NB4 (cell line): ENCODE data around the gene CATSPERB.

Experiments used
- CTCF ChIP-seq: IDR thresholded peaks from one replicate; pipeline ENCODE4 v1.5.1; 2012; ENCODE audit warnings: low read depth, low read length
- MAX ChIP-seq: IDR thresholded peaks from 2 replicates; pipeline ENCODE4 v1.6.1; 2011; ENCODE audit warnings: low read depth, low read length
- POLR2A ChIP-seq: IDR thresholded peaks from 2 replicates; pipeline ENCODE4 v1.6.1; 2011; ENCODE audit warnings: mild to moderate bottlenecking; ENCODE audit not compliant: insufficient read length; ENCODE audit errors: extremely low read depth

- TF ChIP-seq CTCF, result no peak
- no peak for TF ChIP-seq POLR2A
- TF ChIP-seq MAX, result no peak
Measured at GRCh38 chr14:91753501-91754128, 21.7 kb upstream of the CATSPERB start.
